GM19043 (cell line): ENCODE results near the gene PTGES2.
"Not testable (repeated sequence)": the region's sequence is repeated elsewhere in the genome, so short reads cannot be mapped to it uniquely, and the experiment has no call there.

Experiments used
- ATAC-seq: cut with Tn5 transposase; IDR thresholded peaks from one replicate; pipeline ENCODE4 v1.9.1; 2021; ENCODE audit warnings: low read depth; ENCODE audit not compliant: unreplicated experiment

Gene PTGES2

GRCh38 chr9:128139621-128140020, 12.1 kb upstream of the PTGES2 start:
- no peak for ATAC-seq

GRCh38 chr9:128138001-128138400, 10.5 kb upstream of the PTGES2 start:
- ATAC-seq: no peak

DNA sequence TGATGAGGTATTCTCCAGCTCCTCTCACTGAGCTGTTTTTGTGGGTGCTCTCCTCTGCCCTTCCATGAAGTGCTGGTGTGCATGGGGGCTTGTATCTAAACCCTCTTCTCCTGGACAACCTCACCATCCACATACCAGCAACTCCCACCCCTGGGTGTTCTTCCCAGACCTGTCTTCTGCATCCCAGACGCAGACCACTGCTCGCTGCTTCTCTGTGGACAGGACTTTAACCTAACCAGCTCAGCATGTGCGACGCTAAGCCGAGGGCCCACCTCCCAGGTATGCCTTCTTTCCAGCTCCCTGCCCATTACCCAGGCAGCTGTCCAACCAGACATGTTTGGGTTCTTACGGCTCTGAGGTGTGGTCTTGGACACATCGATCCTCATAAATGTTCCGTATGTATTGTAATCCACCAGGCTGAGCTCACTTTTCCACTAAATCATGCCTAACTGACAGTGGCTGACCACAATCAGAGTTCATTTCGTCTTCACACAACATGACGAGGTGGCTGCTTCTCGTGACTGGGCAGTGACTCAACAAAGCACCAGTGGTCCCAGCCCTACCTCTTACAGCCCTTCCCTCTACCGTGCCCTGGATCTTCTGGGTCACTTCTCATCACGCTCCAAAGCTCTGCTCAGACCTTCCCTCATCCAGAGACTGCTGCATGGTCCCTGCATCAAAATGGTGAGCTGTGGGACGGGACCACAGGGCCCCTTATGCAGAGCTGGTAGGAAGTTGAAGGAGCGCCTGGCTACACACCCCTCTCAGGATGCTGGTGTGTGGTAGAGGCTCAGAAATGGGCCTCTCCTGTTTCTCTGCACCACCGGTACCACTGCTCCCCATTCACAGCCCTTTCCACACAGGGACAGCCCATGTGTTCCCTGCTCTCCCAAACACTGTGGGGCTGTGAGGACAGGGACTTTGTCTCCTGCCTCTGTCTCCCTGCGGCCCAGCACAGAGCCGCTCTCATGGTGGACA, 9.6 kb upstream of the PTGES2 start:
- ATAC-seq: no peak

- ATAC-seq: not testable (repeated sequence)
Observed at GRCh38 chr9:128135561-128135960, 8.0 kb upstream of the PTGES2 start.

DNA sequence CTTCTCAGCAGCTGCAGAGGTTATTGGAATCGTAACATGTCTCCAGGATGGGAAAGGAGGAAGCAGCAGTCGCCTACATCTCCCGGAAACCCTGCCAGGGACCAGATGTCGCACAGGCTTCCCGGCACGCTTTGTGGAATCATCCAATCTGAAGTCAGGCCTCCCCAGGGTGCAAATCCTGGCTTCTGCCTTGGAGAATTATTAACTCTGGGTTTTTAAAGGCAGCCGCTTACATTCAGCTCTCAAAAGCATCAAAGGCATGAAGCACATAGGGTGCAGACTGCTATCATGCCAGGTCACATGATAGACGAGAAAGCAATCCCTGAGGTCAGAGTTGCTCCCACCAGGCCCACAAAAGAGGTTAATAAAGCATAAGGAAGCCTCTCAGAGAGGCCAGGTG, 4.6 kb upstream of the PTGES2 start:
- ATAC-seq: not testable (repeated sequence)

DNA sequence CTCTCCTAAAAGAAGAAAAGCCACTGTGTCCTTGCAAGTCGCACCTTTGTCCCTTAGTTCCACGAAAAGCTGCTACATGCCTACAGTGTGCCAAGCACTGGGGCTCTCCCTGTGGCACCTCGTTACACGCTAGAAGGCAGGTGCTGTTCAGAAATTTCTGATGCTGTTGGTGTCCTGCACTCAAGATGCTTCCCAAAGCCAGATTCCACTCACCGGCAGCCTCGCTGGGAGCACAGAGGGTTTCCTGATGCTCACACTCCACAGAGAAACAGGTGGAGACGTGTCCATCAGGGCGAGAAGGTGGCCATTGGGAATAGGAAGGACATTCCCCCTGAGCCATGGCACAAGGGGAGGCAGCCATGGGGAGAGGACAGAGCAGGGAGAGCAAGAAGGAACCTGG, 3.8 kb upstream of the PTGES2 start:
- not testable (repeated sequence) for ATAC-seq

DNA sequence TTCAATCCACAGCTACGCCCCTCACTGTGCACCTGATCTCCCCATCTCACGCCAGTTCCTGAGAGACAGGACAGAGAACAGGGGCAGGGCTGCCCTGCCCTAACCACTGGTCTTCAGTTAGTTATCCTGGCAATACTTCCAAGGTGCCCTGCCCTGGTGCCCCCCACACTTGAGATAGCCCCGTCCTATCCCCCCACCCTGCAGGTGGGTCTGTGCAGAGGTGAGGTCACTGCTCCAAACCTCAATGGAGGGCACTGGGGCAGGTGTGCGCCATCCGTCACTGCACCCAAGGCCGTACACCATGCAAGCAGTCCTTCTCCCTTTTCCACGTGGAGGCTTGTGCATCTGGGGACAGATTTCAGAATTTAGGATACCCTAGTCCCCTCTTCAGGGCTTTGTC, 3.1 kb upstream of the PTGES2 start:
- not testable (repeated sequence) for ATAC-seq

GRCh38 chr9:128129976-128130590, 2.6 kb upstream of the PTGES2 start:
- not testable (repeated sequence) for ATAC-seq

DNA sequence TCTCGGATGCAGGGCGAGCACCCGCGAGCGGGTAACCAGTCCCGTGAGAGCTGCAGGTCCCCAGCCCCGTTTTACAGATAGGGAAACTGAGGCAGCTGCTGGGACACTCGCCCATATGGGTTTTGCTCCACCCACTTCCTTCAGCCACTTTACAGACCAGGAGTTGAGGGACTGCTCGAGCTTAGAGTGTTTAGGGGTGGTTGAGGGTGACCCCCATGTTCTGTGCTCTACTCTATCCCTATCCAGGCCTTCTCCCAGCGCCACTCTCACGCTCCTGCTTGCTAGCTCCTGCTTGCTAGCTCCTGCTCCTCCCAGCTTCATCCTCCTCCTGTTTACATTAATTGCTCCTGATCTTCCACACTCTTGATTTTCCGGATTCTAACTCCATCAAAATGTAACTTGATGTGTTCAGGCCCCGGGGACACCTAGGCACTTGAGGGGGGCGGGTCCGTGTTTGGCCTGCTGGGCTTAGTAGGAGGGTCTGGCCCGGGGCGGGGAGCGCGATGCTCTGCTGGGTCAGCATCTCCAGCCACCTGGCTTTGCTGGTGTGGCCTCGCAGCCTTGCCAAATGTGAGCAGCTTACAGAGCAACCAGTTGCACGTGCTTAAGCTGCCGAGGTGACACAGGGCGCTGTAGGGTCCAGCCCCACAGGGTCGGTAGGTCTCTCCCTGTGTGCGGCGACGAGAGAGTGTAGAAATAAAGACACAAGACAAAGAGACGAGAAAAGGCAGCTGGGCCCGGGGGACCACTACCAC, 1.5 kb upstream of the PTGES2 start:
- no peak for ATAC-seq

DNA sequence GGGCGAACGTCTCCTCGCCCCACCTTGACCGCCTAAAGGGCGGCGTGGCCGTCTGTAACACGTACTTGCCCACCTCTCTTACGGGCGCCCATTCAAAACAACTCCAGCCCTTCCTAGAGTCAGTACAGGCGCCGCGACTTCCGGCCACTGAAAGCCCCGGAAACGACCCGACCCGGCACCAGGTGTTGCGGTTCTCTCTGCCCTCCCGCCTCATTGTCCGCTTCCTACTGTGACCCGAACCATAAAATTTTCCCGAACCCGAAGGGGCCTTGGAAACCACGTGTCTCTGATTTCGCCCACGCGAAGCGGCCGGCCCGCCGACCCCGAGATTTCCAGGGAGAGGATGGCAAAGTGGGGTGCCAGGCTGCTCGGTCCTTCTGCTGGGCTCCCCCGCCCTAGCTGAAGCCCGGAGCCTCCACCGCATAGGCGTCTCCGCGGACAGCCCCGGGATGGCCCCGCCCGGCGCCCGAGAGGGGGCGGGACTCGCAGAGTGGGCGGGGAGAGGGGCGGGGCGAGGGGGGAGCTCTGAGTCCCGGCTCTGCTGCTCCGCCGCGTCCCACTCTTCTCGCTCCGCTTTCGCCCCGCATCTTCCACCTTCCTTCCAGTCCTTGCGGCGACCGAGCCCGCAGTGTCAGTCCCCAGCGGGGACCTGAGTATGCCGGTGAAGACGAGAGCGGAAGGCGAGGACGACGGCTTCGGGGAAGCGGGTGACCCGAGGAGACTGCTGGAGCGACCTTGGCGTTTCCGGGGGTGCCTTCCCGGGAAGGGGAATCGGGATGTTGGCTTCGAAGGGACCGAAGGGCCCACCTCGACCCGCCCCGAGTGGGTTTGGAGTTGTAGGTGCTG, 684 bp upstream of the PTGES2 start:
- peak; percentile 55 for ATAC-seq

DNA sequence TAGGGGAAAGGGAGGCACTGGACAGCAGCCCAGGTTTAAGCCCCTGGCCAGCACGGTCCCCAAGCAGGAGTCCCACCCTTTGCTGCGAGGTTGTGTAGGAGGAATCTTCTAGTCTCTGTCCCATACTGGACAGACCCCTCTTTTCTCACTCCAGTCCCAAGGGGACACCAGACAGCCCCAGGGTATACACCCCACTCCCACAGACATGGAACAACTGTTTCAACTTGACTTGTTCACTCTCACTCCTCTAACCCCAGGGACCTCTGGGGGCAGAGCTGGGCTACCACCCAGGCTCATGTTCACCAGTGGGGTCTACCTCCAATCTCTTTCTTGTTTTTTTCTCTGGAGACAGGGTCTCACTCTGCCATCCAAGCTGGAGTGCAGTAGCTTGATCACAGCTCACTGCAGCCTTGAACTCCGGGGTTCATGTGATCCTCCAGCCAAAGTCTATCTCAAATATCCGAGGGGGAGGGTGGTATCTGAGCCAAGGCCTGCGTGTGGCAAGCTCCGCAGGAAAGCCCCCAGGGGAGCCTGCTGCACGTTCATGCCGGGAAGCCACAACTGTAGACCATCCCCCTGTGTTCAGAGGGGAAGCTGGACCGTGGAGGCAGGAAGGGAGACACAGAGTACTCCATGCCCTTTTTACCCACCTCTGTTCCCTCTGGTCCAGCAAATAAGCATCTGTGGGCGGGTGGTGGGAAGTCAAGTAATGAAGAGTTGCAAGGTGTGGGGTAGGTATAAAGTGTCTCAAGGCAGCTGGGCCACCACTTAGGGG, 1.8 kb downstream of the PTGES2 start:
- no peak for ATAC-seq

GRCh38 chr9:128124873-128125579, 2.5 kb downstream of the PTGES2 start:
- no peak for ATAC-seq

DNA sequence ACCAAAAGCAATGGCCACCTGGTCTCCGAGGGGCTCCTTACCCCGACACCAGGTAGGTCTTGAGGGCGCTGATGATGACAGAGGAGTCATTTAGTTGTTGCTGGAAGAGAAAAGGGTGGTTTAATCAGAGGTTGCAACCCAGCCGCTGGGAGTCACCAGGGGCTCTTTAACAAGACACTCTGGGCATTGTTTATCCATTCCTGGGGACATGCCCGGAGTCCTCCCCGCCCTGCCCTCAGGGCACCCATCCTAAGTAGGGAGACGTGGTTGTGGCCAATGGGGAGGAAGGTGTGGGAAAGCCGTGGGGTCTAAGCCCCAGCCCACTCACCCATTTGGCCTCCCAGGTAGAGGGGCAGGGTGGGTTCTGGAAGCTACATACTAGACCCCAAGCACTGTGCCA, 3.1 kb downstream of the PTGES2 start:
- ATAC-seq: no peak

- no peak for ATAC-seq
Observed at GRCh38 chr9:128123451-128124080, 4.0 kb downstream of the PTGES2 start.

- no peak for ATAC-seq
Observed at GRCh38 chr9:128122809-128123175, 4.7 kb downstream of the PTGES2 start.

GRCh38 chr9:128121924-128122808, 5.4 kb downstream of the PTGES2 start:
- ATAC-seq: no peak

- ATAC-seq: no peak
Observed at GRCh38 chr9:128121466-128121810, 6.1 kb downstream of the PTGES2 start.
